ENCODE results near the gene C10orf90.

DNA sequence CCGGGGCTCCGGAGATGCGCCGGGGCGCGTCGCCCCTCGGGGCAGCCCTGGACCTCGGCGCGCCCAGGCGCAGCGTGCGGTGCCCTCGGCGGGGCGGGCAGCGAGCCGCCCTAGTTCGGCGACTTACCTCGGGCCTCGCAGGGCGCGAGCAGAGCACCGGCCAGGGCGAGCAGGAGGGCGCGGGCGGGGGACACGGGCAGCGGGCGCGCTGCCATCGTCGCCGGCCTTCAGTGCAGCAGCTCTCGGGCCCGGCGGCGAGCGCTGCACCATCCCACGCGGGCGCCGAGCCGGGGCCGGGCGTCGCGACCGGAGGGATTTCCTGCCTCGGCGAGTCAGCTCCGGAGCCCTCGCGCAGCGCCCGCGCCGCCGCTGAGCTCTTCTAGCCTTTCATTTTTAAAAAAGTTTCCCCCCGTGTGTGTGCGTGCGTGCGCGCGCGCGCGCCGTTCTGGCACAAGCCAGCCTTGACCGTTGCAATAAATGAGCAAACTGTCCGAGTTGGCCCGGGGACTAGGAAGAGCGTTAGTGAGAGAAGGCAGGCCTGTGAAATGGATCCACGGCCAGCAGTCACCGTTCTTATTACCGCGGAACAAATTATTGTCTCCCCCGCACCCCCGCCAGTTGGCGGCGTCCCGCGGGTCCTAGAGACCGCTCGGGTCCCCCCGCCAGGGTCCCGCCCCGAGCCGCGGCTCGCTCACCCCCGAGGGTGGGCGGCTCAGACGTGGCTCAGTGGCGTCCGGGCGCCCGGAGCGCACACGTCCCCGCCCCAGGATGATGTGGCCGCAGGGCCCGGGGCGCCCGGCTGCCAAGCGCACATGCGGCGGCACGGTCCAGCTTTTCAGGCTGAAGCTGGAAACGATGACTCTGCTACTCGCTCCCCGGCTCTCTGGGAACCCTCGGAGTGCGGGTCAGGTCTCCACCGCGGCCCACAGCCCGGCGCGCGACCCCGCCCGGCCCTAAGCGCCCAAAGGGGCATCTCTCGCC, 282.3 kb downstream of the C10orf90 start, which contains the start of gene ADAM12:
- TF ChIP-seq ZNF423 (tag by site-specific recombination; IDR thresholded peaks at IDR 0.05) (no peak), ZNF311 (tag by site-specific recombination; IDR thresholded peaks at IDR 0.05; ENCODE audit: borderline replicate concordance) (no peak), KLF7 (tag by site-specific recombination; IDR thresholded peaks at IDR 0.05; ENCODE audit: borderline replicate concordance) (no peak), KLF1 (tag by site-specific recombination; IDR thresholded peaks at IDR 0.05) (no peak), ZNF549 (tag by site-specific recombination; IDR thresholded peaks at IDR 0.05) (no peak), SP2 (tag by site-specific recombination; IDR thresholded peaks at IDR 0.05) (no peak)
- TF ChIP-seq, protein P1, sequence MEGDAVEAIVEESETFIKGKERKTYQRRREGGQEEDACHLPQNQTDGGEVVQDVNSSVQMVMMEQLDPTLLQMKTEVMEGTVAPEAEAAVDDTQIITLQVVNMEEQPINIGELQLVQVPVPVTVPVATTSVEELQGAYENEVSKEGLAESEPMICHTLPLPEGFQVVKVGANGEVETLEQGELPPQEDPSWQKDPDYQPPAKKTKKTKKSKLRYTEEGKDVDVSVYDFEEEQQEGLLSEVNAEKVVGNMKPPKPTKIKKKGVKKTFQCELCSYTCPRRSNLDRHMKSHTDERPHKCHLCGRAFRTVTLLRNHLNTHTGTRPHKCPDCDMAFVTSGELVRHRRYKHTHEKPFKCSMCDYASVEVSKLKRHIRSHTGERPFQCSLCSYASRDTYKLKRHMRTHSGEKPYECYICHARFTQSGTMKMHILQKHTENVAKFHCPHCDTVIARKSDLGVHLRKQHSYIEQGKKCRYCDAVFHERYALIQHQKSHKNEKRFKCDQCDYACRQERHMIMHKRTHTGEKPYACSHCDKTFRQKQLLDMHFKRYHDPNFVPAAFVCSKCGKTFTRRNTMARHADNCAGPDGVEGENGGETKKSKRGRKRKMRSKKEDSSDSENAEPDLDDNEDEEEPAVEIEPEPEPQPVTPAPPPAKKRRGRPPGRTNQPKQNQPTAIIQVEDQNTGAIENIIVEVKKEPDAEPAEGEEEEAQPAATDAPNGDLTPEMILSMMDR (tag by site-specific recombination; IDR thresholded peaks at IDR 0.05): no peak

Measured in HEK293 (cell line).